HG02938 (cell line): ENCODE measurements around the gene NADK.

ENCODE experiments used
- ATAC-seq: cut with Tn5 transposase; IDR thresholded peaks from one replicate; pipeline ENCODE4 v1.9.1; 2021; ENCODE audit warnings: mild to moderate bottlenecking, moderate library complexity; ENCODE audit not compliant: unreplicated experiment

NADK gene

GRCh38 chr1:1764876-1765470 lies 13.3 kb downstream of the NADK start:
- no peak for ATAC-seq

GRCh38 chr1:1763657-1764621 lies 14.3 kb downstream of the NADK start:
- no peak for ATAC-seq

GRCh38 chr1:1761504-1762376 lies 16.5 kb downstream of the NADK start:
- no peak for ATAC-seq

GRCh38 chr1:1760715-1761114 lies 17.6 kb downstream of the NADK start:
- no peak for ATAC-seq

GRCh38 chr1:1760345-1760650 lies 18.0 kb downstream of the NADK start:
- no peak for ATAC-seq

- ATAC-seq: no peak
Measured at GRCh38 chr1:1759456-1760344, 18.6 kb downstream of the NADK start.

- no peak for ATAC-seq
Measured at GRCh38 chr1:1758692-1759455, 19.4 kb downstream of the NADK start.

- ATAC-seq: no peak
Measured at GRCh38 chr1:1758059-1758621, 20.1 kb downstream of the NADK start.

- no peak for ATAC-seq
Measured at GRCh38 chr1:1757422-1758058, 20.7 kb downstream of the NADK start.

- ATAC-seq: no peak
Measured at GRCh38 chr1:1756661-1757421, 21.4 kb downstream of the NADK start.

- ATAC-seq: no peak
Measured at GRCh38 chr1:1755852-1756251, 22.4 kb downstream of the NADK start.

- no peak for ATAC-seq
Measured at GRCh38 chr1:1755426-1755825, 22.8 kb downstream of the NADK start.

GRCh38 chr1:1754051-1754815 lies 24.0 kb downstream of the NADK start:
- no peak for ATAC-seq

GRCh38 chr1:1753607-1754005 lies 24.7 kb downstream of the NADK start:
- ATAC-seq: no peak

- no peak for ATAC-seq
Measured at GRCh38 chr1:1752636-1753606, 25.3 kb downstream of the NADK start.

- no peak for ATAC-seq
Measured at GRCh38 chr1:1752190-1752589, 26.1 kb downstream of the NADK start.
